VCaP (cell line): ENCODE data around the gene P2RY11.

Source experiments
- H3K27ac ChIP-seq: fragments of 450-650 bp; 2 replicates; pipeline ENCODE4 v1.5.1; 2017
- CTCF ChIP-seq: fragments of 450-650 bp; conservative IDR thresholded peaks from 2 replicates; pipeline ENCODE4 v1.5.1; 2017; ENCODE audit warnings: mild to moderate bottlenecking, moderate library complexity

The P2RY11 gene

GRCh38 chr19:10095622-10095947, 15.9 kb upstream of the P2RY11 start:
- no peak for TF ChIP-seq CTCF
- peak overlapping the region; percentile 54 for H3K27ac ChIP-seq

DNA sequence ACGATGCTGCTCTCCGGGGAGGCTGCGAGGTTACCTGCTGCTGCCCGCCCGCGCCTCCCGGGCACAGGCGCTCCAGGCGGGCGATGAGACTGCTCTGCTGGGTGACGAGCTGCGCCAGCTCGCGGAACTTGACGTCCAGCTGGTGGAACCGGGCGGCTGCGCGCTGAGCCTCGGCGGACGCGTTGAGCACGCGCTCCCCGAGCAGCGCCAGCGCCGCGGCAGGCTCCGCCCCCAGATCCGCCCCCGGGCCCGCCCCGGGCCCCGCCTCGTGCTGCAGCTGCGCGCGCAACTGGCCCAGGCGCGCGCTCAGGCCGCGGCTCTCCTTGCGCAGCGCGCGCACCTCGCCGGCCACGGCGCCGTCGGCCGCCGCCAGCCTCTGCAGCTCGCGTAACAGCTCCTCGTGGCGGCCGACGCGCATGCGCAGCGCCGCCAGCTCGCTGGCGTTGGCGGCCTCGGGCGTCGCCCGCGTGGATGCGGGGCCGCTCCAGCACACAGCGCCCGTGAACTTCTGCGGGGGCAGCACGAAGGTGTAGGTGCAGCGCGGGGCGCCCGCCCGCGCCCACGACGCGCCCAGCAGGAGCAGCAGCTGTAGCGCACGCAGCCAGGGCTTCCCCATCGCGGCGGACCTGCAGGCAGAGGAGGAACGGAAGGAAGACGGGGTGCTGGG, 15.4 kb upstream of the P2RY11 start:
- peak overlapping the region; percentile 54 for H3K27ac ChIP-seq
- no peak for TF ChIP-seq CTCF

- H3K27ac ChIP-seq, result peak overlapping the region; percentile 54
These were observed 14.9 kb upstream of the P2RY11 start for GRCh38 chr19:10096615-10096963.

GRCh38 chr19:10100163-10100785, 11.2 kb upstream of the P2RY11 start:
- H3K27ac ChIP-seq, result no peak overlapping the region
- no peak for TF ChIP-seq CTCF

More at GRCh38 chr19:10096615-10096963, 14.9 kb upstream of the P2RY11 start:
- no peak for TF ChIP-seq CTCF

DNA sequence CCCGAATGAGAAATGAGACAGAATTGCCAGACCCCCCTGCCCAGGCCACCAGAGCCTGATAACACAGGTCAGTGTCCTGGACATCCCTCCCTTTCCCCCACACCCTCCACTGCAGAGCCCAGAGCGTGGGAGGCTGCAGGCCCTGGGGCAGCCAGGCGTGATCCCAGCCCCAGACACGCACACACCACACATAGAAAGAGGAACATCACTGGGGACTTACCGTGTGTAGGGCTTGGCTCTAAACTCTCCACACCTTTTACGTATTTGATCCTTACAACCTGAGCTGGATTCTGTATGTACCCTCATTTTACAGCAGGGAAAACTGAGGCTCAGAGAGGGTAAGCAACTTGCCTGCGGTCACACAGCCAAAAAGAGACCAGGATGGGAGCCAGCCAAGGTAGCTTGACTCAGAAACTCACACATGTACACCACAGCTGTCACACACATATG, 8.7 kb upstream of the P2RY11 start:
- TF ChIP-seq CTCF, result no peak
- H3K27ac ChIP-seq, result no peak overlapping the region

DNA sequence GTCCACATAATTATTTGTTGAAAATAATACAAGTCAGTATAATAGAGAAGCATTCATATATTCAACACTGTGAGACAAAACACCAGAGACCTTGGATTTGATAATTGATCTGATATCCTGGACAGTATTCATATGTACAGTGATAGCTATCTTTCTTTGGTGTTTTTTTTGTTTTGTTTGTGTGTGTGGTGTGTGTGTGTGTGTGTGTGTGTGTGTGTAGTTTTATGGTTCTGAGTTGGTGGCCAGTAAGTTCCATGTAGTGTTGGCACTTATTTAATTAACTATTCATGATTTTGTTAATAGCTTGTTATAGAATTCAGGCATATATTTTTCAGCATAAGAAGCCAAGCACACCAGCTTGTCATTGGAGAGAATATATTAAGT, 7.4 kb upstream of the P2RY11 start:
- no peak overlapping the region for H3K27ac ChIP-seq
- no peak for TF ChIP-seq CTCF

DNA sequence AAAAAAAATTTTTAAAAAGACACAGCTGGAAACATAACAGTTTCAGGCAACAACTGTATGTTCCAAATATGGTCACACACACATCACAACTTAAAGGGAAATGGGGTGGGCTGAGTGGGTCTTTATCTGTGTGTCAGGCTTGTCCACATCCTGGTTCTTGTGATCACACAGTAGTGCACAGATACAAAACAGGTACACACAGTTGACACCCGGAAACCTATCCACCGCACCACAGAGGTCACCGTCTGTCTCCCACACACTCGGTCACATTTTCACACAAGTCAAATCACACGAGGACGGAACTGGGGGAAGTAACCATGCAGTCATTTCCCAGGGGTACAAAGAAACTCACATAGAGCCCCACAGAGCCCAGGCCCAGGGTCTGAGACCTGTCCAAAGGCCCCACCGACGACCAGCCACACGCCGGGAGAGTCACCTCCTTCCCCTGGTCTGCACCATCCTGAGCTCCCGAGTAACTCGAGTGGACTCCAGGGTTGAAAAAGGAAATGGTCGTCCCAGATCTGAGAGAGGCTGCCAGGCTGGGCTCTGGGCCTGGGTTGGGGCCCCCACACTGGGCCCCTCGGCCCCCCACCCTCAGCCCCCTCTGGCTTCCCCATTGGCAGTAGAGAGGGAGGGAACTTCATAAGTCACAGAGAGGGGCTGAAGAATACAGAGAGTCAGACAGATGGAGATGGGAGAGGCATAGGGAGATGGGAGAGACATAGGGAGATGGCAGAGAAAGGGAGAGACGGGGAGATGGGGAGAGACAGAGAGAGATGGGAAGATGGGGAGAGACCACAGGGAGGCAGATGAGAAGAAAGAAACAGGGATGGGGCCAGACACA, 6.6 kb upstream of the P2RY11 start:
- H3K27ac ChIP-seq, result no peak overlapping the region
- no peak for TF ChIP-seq CTCF
